GM12878 (cell line): Measurements from ENCODE around the gene DNAJC3. TPM values are rescaled to one million over a fixed set of nuclear protein-coding genes. Genes with fewer than 3 reads are reported as not detected.

Source experiments
- ATAC-seq: fragments of 200-7000 bp; cut with Tn5 transposase; 3 replicates; pipeline ENCODE4 v1.9.1; 2020; ENCODE audit warnings: mild to moderate bottlenecking, moderate library complexity
- BruUV-seq: library from RNA; stranded (reverse); fragments of 400-500 nt; replicated peaks from 2 replicates; lab custom pipeline; 2021; lab: Mats Ljungman, UMichigan
- CTCF ChIA-PET: fragments of 300-600 bp; sonication (Branson Sonifier 250); formaldehyde crosslinking; extraction: SDS; loops from one replicate; lab custom pipeline; 2021; ENCODE audit warnings: inconsistent platforms; lab: Yijun Ruan, JAX
- POLR2A ChIA-PET: fragments of 350-600 bp; formaldehyde crosslinking; extraction: SDS; loops from one replicate; lab custom pipeline; 2021; ENCODE audit warnings: inconsistent platforms; lab: Charles Lee
- RAD21 ChIA-PET: fragments of 300-600 bp; sonication (Branson Sonifier 250); formaldehyde crosslinking; loops from one replicate; lab custom pipeline; 2023; ENCODE audit warnings: antibody characterized with exemption; ENCODE audit not compliant: unreplicated experiment; lab: Charles Lee
- SMC1A ChIA-PET: fragments of 300-600 bp; sonication (Branson Sonifier 250); formaldehyde crosslinking; loops from one replicate; lab custom pipeline; 2023; ENCODE audit not compliant: unreplicated experiment, uncharacterized antibody; lab: Charles Lee
- DNase-seq: peaks from one replicate; pipeline ENCODE4 v3.0.0-alpha.2; 2011; ENCODE audit warnings: low read depth, low spot score
- FAIRE-seq: peaks from 3 replicates; lab custom pipeline; 2011; peaks lifted over from hg19 to GRCh38; lab: Jason Lieb, UNC
- H2AFZ ChIP-seq: 2 replicates; pipeline ENCODE4 v1.6.0; 2011; ENCODE audit warnings: low read depth, low read length, control low read depth; ENCODE audit not compliant: control insufficient read depth
- H3K27ac ChIP-seq: 2 replicates; pipeline ENCODE4 v1.5.1; 2011; ENCODE audit warnings: control low read depth; ENCODE audit not compliant: control insufficient read depth, insufficient read depth
- H3K27me3 ChIP-seq, 2 experiments: replicated peaks in 1 of 2; 2 replicates each; pipeline versions ENCODE4 v1.6.0 to v1.6.1; 2011; ENCODE audit warnings: low read length in 1 of 2; ENCODE audit not compliant: control insufficient read depth in 2 of 2, insufficient read depth in 2 of 2
- H3K36me3 ChIP-seq, 2 experiments: 2 replicates each; pipeline ENCODE4 v1.5.1; 2011; ENCODE audit warnings: low read length in 1 of 2; ENCODE audit not compliant: control insufficient read depth in 2 of 2, insufficient read depth in 2 of 2
- H3K4me1 ChIP-seq: 2 replicates; pipeline ENCODE4 v1.6.1; 2011; ENCODE audit warnings: mild to moderate bottlenecking, low read length, moderate library complexity, mixed read lengths; ENCODE audit not compliant: control insufficient read depth, insufficient read depth
- H3K4me2 ChIP-seq: 2 replicates; pipeline ENCODE4 v1.6.0; 2011; ENCODE audit warnings: control low read depth; ENCODE audit not compliant: control insufficient read depth, insufficient read depth
- H3K4me3 ChIP-seq: fragments of 200-600 bp; sonication (generic); 2 replicates; pipeline ENCODE4 v1.5.1; 2016
- H3K79me2 ChIP-seq: 2 replicates; pipeline ENCODE4 v1.6.0; 2011; ENCODE audit warnings: low read length; ENCODE audit not compliant: control insufficient read depth, insufficient read depth
- H3K9ac ChIP-seq: 2 replicates; pipeline ENCODE4 v1.8.0; 2011; ENCODE audit warnings: low read length, control low read depth, mixed read lengths; ENCODE audit not compliant: control insufficient read depth, insufficient read depth
- H3K9me3 ChIP-seq: replicated peaks from 3 replicates; pipeline ENCODE4 v1.5.1; 2011; ENCODE audit warnings: mild to moderate bottlenecking, low read length; ENCODE audit not compliant: control insufficient read depth, insufficient read depth
- H4K20me1 ChIP-seq: 2 replicates; pipeline ENCODE4 v1.6.0; 2011; ENCODE audit not compliant: control insufficient read depth, insufficient read depth
- CHD2 ChIP-seq: IDR thresholded peaks from 2 replicates; pipeline ENCODE4 v1.6.1; 2011; ENCODE audit warnings: low read depth, low read length, improper control_type of control experiment, borderline replicate concordance
- CREB1 ChIP-seq: IDR thresholded peaks from 2 replicates; pipeline ENCODE4 v1.6.1; 2012; ENCODE audit warnings: low read depth, mild to moderate bottlenecking, inconsistent platforms
- E2F4 ChIP-seq: IDR thresholded peaks from 2 replicates; pipeline ENCODE4 v1.6.1; 2012; ENCODE audit warnings: low read depth, low read length, improper control_type of control experiment
- E2F8 ChIP-seq: fragments of 450-650 bp; IDR thresholded peaks from 2 replicates; pipeline ENCODE4 v1.6.1; 2018; ENCODE audit warnings: mild to moderate bottlenecking, low read depth, moderate library complexity; ENCODE audit not compliant: partially characterized antibody
- FOXK2 ChIP-seq: fragments of 450-650 bp; IDR thresholded peaks from 2 replicates; pipeline ENCODE4 v1.6.1; 2017; ENCODE audit warnings: mild to moderate bottlenecking, moderate library complexity
- HDGF ChIP-seq: fragments of 450-650 bp; IDR thresholded peaks from 2 replicates; pipeline ENCODE4 v1.6.1; 2016; ENCODE audit warnings: antibody characterized with exemption
- HSF1 ChIP-seq: fragments of 150-350 bp; IDR thresholded peaks from 2 replicates; pipeline ENCODE4 v1.6.1; 2014; ENCODE audit warnings: mild to moderate bottlenecking, low read depth, low read length
- KDM1A ChIP-seq: fragments of 200-600 bp; sonication (generic); IDR thresholded peaks from 2 replicates; pipeline ENCODE4 v1.6.1; 2016; ENCODE audit warnings: borderline replicate concordance
- MEF2A ChIP-seq: IDR thresholded peaks from 2 replicates; pipeline ENCODE4 v1.6.1; 2011; ENCODE audit warnings: low read depth, mild to moderate bottlenecking, low read length, moderate library complexity; ENCODE audit not compliant: insufficient read depth
- RAD21 ChIP-seq: IDR thresholded peaks from 2 replicates; pipeline ENCODE4 v1.6.1; 2011; ENCODE audit warnings: mild to moderate bottlenecking, low read depth, low read length, moderate library complexity; ENCODE audit not compliant: insufficient read depth
- TBL1XR1 ChIP-seq: IDR thresholded peaks from 2 replicates; pipeline ENCODE4 v1.6.1; 2012; ENCODE audit warnings: low read depth, low read length, improper control_type of control experiment
- WGBS: methylation state at CpG from one replicate; pipeline ENCODE4 v1.1.6; 2016; ENCODE audit warnings: low lambda C conversion rate; ENCODE audit not compliant: insufficient replicate concordance, insufficient coverage; ENCODE audit errors: missing lambda C conversion rate; 5-methylcytosine and 5-hydroxymethylcytosine counted together
- in situ Hi-C: fragments of 300-500 bp; cut with MboI; formaldehyde crosslinking; loops from 9 replicates; pipeline ENCODE4 v1.14.3; 2018; ENCODE audit warnings: mixed read lengths
- intact Hi-C: fragments of 100-400 bp; cut with micrococcal nuclease; formaldehyde crosslinking; loops from one replicate; pipeline ENCODE4 v1.14.2; 2022; ENCODE audit not compliant: unreplicated experiment
- polyA plus RNA-seq, 11 experiments: library from polyadenylated mRNA; depleted of rRNA in 4 of 11; unstranded in 6 of 11; stranded (reverse) in 5 of 11; fragments of >200 nt; fragmentation: Nextera tagmentation in 4 of 11; fragmentation: Illumina TruSeq in 1 of 11; extraction: Ambion mirVana in 4 of 11; extraction: Trizol in 1 of 11; gene quantifications; 1 replicate in 1 of 11; 2 replicates in 10 of 11; pipeline versions ENCODE4 v1.2.1 to v1.2.3, GENCODE V29; 2011 to 2016; ENCODE audit warnings: inconsistent platforms in 2 of 11, missing spikeins in 2 of 11, low read depth in 1 of 11
- total RNA-seq, 4 experiments: library from RNA; depleted of rRNA in 3 of 4; stranded (reverse); fragments of >200 nt in 3 of 4; fragmentation: Illumina TruSeq in 1 of 4; extraction: Trizol in 1 of 4; gene quantifications; 2 replicates each; pipeline versions ENCODE4 v1.2.1 to v1.2.3, GENCODE V29; 2013 to 2021
- TF ChIP-seq, protein P1 (sequence below): IDR thresholded peaks from 2 replicates; pipeline ENCODE4 v1.6.1; 2011; ENCODE audit warnings: borderline replicate concordance, low read depth, mild to moderate bottlenecking, moderate library complexity, low read length; ENCODE audit not compliant: insufficient read depth, poor library complexity, severe bottlenecking
- TF ChIP-seq, protein P2 (sequence below): fragments of 450-650 bp; IDR thresholded peaks from 2 replicates; pipeline ENCODE4 v1.6.1; 2017; ENCODE audit warnings: borderline replicate concordance

The DNAJC3 gene
- total and polyA plus RNA-seq, 10 of the 15 experiments (the other 5 are each of a cell fraction or from before 2014, with no cell fraction given) = 9.3 to 37.4 (median 19.0) TPM

DNA sequence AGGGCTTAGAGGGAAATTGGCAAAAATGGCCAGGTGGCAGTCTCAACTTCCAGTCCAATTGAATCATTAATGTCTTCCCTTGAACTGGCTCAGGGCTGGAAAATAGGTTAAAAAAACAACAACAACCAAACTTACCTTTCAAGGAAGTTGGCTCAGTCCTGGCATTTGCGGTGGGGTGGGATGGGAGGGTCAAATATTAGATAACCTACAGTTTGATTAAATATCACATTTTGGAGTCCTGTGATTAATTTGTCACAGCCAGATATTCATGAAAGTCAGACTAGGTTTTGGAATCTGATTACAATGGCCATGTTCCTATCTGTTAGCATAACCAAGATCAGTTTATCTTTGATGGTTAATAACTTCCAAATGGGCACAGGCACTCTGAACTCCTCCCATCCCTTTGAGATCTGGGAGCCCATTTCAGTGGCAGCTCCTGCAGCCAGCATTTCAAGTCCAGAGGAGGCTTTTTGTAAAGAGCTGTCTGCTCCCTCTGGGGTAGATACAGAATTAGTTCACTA lies 24.6 kb upstream of the DNAJC3 start:
- H2AFZ ChIP-seq = no peak overlapping the region
- no peak for DNase-seq
- H3K9ac ChIP-seq = no peak overlapping the region
- RAD21 ChIA-PET = no interaction called here
- CTCF ChIA-PET = no interaction called here
- no peak for ATAC-seq
- no peaks in the 10 kb centered on the region; the same call in 2 of the 3 replicates for H3K9me3 ChIP-seq
- SMC1A ChIA-PET = no interaction called here
- intact Hi-C loops = no loop called here
- no peaks in the 10 kb centered on the region for H3K4me1 ChIP-seq
- H3K4me2 ChIP-seq = no peak overlapping the region
- no TSS peak for BruUV-seq
- no peaks in the 10 kb centered on the region for H3K36me3 ChIP-seq
- WGBS = 100% methylated on average over 1 of the region's 1 CpG
- POLR2A ChIA-PET = no interaction called here
- in situ Hi-C loops = no loop called here
- H3K79me2 ChIP-seq = no peaks in the 10 kb centered on the region
- H3K27ac ChIP-seq = no peak overlapping the region
- H3K4me3 ChIP-seq = no peak overlapping the region
- H3K27me3 ChIP-seq = no peaks in the 10 kb centered on the region
- no peaks in the 10 kb centered on the region for H4K20me1 ChIP-seq
- FAIRE-seq = no peak
- TF ChIP-seq FOXK2 (no peak), TBL1XR1 (no peak), KDM1A (no peak), CHD2 (no peak), RAD21 (no peak), CREB1 (no peak), HSF1 (no peak), MEF2A (no peak), HDGF (no peak), E2F4 (no peak), E2F8 (no peak)
- TF ChIP-seq, protein P1, sequence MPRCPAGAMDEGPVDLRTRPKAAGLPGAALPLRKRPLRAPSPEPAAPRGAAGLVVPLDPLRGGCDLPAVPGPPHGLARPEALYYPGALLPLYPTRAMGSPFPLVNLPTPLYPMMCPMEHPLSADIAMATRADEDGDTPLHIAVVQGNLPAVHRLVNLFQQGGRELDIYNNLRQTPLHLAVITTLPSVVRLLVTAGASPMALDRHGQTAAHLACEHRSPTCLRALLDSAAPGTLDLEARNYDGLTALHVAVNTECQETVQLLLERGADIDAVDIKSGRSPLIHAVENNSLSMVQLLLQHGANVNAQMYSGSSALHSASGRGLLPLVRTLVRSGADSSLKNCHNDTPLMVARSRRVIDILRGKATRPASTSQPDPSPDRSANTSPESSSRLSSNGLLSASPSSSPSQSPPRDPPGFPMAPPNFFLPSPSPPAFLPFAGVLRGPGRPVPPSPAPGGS = no peak
- TF ChIP-seq, protein P2, sequence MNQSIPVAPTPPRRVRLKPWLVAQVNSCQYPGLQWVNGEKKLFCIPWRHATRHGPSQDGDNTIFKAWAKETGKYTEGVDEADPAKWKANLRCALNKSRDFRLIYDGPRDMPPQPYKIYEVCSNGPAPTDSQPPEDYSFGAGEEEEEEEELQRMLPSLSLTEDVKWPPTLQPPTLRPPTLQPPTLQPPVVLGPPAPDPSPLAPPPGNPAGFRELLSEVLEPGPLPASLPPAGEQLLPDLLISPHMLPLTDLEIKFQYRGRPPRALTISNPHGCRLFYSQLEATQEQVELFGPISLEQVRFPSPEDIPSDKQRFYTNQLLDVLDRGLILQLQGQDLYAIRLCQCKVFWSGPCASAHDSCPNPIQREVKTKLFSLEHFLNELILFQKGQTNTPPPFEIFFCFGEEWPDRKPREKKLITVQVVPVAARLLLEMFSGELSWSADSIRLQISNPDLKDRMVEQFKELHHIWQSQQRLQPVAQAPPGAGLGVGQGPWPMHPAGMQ = no peak
